ENCODE results near the gene SCN4B. TPM values are rescaled to one million over a fixed set of nuclear protein-coding genes. Genes with fewer than 3 reads are reported as not detected.

SCN4B gene
- total and polyA plus RNA-seq, 4 donors: 0.05 to 0.67 (median 0.42) TPM; not detected in 1

GRCh38 chr11:118111019-118111743 is 41.4 kb downstream of the SCN4B start:
- no peak overlapping the region for H3K27ac ChIP-seq (ENCODE audit: low read depth in 1 of 2, low read length in 2 of 2)
- H3K4me1 ChIP-seq (ENCODE audit: control insufficient read depth in 4 of 4, insufficient read depth in 4 of 4, low read length in 3 of 4): no peaks in the 10 kb centered on the region
- H3K27me3 ChIP-seq (ENCODE audit: control insufficient read depth in 4 of 4, insufficient read depth in 4 of 4, low read length in 3 of 4): no peaks in the 10 kb centered on the region
- TF ChIP-seq SP1 (IDR thresholded peaks at IDR 0.05) (no peak), MAX (IDR thresholded peaks at IDR 0.05) (no peak), TAF1 (conservative IDR thresholded peaks at IDR 0.05) (no peak), EGR1 (IDR thresholded peaks at IDR 0.05; ENCODE audit: low read depth in 2 of 2) (no peak), JUND (IDR thresholded peaks at IDR 0.05) (no peak), FOXA2 (IDR thresholded peaks at IDR 0.05) (no peak), YY1 (IDR thresholded peaks at IDR 0.05) (no peak), NR2F2 (IDR thresholded peaks at IDR 0.05) (no peak), ZBTB33 (IDR thresholded peaks at IDR 0.05) (no peak), HNF4G (IDR thresholded peaks at IDR 0.05) (no peak), RAD21 (IDR thresholded peaks at IDR 0.05) (no peak), RXRA (IDR thresholded peaks at IDR 0.05) (no peak), FOXA1 (IDR thresholded peaks at IDR 0.05) (no peak), REST (IDR thresholded peaks at IDR 0.05) (no peak)
- TF ChIP-seq, protein P1, sequence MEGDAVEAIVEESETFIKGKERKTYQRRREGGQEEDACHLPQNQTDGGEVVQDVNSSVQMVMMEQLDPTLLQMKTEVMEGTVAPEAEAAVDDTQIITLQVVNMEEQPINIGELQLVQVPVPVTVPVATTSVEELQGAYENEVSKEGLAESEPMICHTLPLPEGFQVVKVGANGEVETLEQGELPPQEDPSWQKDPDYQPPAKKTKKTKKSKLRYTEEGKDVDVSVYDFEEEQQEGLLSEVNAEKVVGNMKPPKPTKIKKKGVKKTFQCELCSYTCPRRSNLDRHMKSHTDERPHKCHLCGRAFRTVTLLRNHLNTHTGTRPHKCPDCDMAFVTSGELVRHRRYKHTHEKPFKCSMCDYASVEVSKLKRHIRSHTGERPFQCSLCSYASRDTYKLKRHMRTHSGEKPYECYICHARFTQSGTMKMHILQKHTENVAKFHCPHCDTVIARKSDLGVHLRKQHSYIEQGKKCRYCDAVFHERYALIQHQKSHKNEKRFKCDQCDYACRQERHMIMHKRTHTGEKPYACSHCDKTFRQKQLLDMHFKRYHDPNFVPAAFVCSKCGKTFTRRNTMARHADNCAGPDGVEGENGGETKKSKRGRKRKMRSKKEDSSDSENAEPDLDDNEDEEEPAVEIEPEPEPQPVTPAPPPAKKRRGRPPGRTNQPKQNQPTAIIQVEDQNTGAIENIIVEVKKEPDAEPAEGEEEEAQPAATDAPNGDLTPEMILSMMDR (IDR thresholded peaks at IDR 0.05; ENCODE audit: low read depth, low read length, missing input control): no peak
- H3K4me3 ChIP-seq (ENCODE audit: low read depth in 1 of 3, low read length in 3 of 3): no peak overlapping the region
- WGBS: 66% methylated on average over 8 of the region's 8 CpGs
- H3K36me3 ChIP-seq (ENCODE audit: control insufficient read depth in 4 of 4, insufficient read depth in 3 of 4, low read depth in 1 of 4, low read length in 3 of 4): no peaks in the 10 kb centered on the region
- no peaks in the 10 kb centered on the region for H3K9me3 ChIP-seq (ENCODE audit: control insufficient read depth in 4 of 4, low read length in 3 of 4)
- DNase-seq (ENCODE audit: low spot score): no peak
- no peak overlapping the region for H3K9ac ChIP-seq (ENCODE audit: low read depth in 1 of 2, low read length in 2 of 2)

GRCh38 chr11:118109231-118109630 is 43.4 kb downstream of the SCN4B start:
- Histone ChIP-seq H3K36me3 (ENCODE audit: control insufficient read depth in 4 of 4, insufficient read depth in 3 of 4, low read depth in 1 of 4, low read length in 3 of 4) (no peaks in the 10 kb centered on the region), H3K9ac (ENCODE audit: low read depth in 1 of 2, low read length in 2 of 2) (no peak overlapping the region), H3K9me3 (ENCODE audit: control insufficient read depth in 4 of 4, low read length in 3 of 4) (no peaks in the 10 kb centered on the region), H3K4me1 (ENCODE audit: control insufficient read depth in 4 of 4, insufficient read depth in 4 of 4, low read length in 3 of 4) (no peaks in the 10 kb centered on the region), H3K27ac (ENCODE audit: low read depth in 1 of 2, low read length in 2 of 2) (no peak overlapping the region), H3K27me3 (ENCODE audit: control insufficient read depth in 4 of 4, insufficient read depth in 4 of 4, low read length in 3 of 4) (no peaks in the 10 kb centered on the region), H3K4me3 (ENCODE audit: low read depth in 1 of 3, low read length in 3 of 3) (no peak overlapping the region)
- TF ChIP-seq NR2F2 (IDR thresholded peaks at IDR 0.05) (peak; percentile 86), GABPA (IDR thresholded peaks at IDR 0.05 in 1 of 2, conservative IDR thresholded peaks at IDR 0.05 in 1 of 2) (no peak), RXRA (IDR thresholded peaks at IDR 0.05) (peak in 1 of 2 donors; percentile 35), MAX (IDR thresholded peaks at IDR 0.05) (no peak)
- no peak for DNase-seq (ENCODE audit: low spot score)
- WGBS: 71% methylated on average over 2 of the region's 2 CpGs
